Gastroesophageal sphincter (tissue), 3 donors: Measurements from ENCODE around the gene CIRBP.

Experiments used
- EP300 ChIP-seq: sonication (generic); formaldehyde crosslinking; IDR thresholded peaks from one replicate; pipeline ENCODE4 v1.6.1; 2017; ENCODE audit warnings: antibody characterized with exemption, mild to moderate bottlenecking
- POLR2A ChIP-seq, 2 donors: fragments of 450-650 bp; IDR thresholded peaks; one replicate each; pipeline ENCODE4 v1.6.1; 2017; ENCODE audit warnings: antibody characterized with exemption in 2 of 2, mild to moderate bottlenecking in 2 of 2, moderate library complexity in 1 of 2
- POLR2AphosphoS5 ChIP-seq: sonication (generic); formaldehyde crosslinking; IDR thresholded peaks from one replicate; pipeline ENCODE4 v1.6.1; 2017; ENCODE audit warnings: antibody characterized with exemption
- TF ChIP-seq, protein P1 (sequence below), 4 experiments: fragments of 200-600 bp in 2 of 4; fragments of 450-650 bp in 2 of 4; sonication (generic) in 1 of 4; IDR thresholded peaks; one replicate each; pipeline ENCODE4 v1.5.1; 2017 to 2019; ENCODE audit warnings: antibody characterized with exemption in 4 of 4, mild to moderate bottlenecking in 2 of 4, moderate library complexity in 2 of 4

DNA sequence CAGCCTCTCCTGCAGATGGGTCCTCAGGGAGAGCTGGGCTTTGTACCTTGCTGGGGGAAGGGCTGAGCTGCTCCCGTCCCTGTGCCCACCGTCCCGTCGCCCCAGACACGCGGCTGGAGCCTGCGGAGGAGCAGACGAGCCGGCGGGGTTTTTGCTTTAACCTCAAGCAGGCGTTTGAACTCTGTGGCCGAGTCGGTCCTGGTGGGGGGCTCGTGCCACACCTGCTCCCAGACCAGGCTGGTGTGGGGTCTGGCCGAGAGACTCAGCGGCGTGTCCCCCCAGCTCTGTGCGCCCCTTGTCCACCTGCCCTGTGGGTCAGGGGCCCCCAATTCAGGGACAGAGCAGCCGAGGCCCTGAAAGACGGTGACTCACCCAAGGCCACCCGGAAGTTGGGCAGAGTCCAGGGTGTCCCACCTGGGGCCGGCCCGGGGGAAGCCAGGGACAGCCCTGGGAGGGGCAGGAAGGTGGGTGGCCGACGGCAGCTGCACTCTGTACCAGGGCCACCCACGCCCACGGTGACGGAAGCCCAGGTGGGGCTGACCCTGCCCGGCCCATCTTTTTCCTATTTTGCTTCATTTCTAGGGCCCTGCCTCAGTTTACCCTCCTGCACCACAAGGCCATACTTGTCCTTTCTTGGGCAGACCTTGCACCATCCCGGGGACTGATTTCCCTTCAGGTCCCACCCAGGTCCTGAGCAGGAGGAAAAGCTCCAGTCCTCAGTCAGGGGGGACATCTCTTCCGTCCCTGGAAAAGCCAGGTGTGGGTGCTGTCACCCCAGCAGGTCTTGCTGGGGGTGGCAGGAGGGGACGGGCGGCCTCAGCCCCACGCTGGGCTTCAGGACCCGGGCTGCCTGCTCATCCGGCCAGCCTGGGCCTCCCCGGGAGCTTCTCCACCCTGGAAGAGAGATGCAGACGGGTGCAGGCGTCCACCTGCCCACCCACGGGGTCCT is 21.8 kb downstream of the CIRBP start:
- TF ChIP-seq, protein P1, sequence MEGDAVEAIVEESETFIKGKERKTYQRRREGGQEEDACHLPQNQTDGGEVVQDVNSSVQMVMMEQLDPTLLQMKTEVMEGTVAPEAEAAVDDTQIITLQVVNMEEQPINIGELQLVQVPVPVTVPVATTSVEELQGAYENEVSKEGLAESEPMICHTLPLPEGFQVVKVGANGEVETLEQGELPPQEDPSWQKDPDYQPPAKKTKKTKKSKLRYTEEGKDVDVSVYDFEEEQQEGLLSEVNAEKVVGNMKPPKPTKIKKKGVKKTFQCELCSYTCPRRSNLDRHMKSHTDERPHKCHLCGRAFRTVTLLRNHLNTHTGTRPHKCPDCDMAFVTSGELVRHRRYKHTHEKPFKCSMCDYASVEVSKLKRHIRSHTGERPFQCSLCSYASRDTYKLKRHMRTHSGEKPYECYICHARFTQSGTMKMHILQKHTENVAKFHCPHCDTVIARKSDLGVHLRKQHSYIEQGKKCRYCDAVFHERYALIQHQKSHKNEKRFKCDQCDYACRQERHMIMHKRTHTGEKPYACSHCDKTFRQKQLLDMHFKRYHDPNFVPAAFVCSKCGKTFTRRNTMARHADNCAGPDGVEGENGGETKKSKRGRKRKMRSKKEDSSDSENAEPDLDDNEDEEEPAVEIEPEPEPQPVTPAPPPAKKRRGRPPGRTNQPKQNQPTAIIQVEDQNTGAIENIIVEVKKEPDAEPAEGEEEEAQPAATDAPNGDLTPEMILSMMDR (IDR thresholded peaks at IDR 0.05) = no peak
- TF ChIP-seq POLR2AphosphoS5 = no peak
- no peak for TF ChIP-seq POLR2A (IDR thresholded peaks at IDR 0.05)
- no peak for TF ChIP-seq EP300
